ENCODE data around the gene PPM1E.
"Not testable (repeated sequence)": the region's sequence is repeated elsewhere in the genome, so short reads cannot be mapped to it uniquely, and the experiment has no call there.

DNA sequence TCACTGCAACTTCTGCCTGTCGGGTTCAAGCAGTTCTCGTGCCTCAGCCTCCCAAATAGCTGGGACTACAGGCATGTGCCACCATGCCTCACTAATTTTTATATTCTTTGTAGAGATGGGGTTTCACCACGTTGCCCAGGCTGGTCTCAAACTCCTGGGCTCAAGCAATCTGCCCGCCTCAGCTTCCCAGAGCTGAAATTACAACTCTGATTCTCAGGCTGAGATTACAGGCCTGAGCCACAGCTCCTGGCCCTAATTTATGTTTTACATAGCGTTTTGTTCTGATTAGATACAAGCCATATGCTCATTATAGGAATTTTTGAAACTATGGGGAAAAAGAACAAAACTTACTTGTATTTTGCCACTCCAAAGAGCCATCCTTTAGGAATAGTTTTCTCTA lies 22.8 kb downstream of the PPM1E start:
- TF ChIP-seq, protein P1, sequence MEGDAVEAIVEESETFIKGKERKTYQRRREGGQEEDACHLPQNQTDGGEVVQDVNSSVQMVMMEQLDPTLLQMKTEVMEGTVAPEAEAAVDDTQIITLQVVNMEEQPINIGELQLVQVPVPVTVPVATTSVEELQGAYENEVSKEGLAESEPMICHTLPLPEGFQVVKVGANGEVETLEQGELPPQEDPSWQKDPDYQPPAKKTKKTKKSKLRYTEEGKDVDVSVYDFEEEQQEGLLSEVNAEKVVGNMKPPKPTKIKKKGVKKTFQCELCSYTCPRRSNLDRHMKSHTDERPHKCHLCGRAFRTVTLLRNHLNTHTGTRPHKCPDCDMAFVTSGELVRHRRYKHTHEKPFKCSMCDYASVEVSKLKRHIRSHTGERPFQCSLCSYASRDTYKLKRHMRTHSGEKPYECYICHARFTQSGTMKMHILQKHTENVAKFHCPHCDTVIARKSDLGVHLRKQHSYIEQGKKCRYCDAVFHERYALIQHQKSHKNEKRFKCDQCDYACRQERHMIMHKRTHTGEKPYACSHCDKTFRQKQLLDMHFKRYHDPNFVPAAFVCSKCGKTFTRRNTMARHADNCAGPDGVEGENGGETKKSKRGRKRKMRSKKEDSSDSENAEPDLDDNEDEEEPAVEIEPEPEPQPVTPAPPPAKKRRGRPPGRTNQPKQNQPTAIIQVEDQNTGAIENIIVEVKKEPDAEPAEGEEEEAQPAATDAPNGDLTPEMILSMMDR (IDR thresholded peaks at IDR 0.05): not testable (repeated sequence)
- TF ChIP-seq POLR2A (IDR thresholded peaks at IDR 0.05): not testable (repeated sequence)

Measured in breast epithelium (tissue), 3 donors.